ENCODE data around the gene SIKE1.

The SIKE1 gene

GRCh38 chr1:114753143-114753542 is 27.3 kb downstream of the SIKE1 start:
- no peak for TF ChIP-seq CTCF (IDR thresholded peaks at IDR 0.05; ENCODE audit: low read length, missing control alignments)
- DNase-seq (ENCODE audit: low read depth) = no peak
- H3K4me3 ChIP-seq (replicated peaks; ENCODE audit: low read depth, low read length) = no peak overlapping the region

GRCh38 chr1:114750780-114751179 is 29.7 kb downstream of the SIKE1 start:
- H3K4me3 ChIP-seq (replicated peaks; ENCODE audit: low read depth, low read length) = no peak overlapping the region
- TF ChIP-seq CTCF (IDR thresholded peaks at IDR 0.05; ENCODE audit: low read length, missing control alignments) = no peak
- no peak for DNase-seq (ENCODE audit: low read depth)

GRCh38 chr1:114749835-114750234 is 30.6 kb downstream of the SIKE1 start:
- no peak for DNase-seq (ENCODE audit: low read depth)
- H3K4me3 ChIP-seq (replicated peaks; ENCODE audit: low read depth, low read length) = no peak overlapping the region
- no peak for TF ChIP-seq CTCF (IDR thresholded peaks at IDR 0.05; ENCODE audit: low read length, missing control alignments)

- no peak for DNase-seq (ENCODE audit: low read depth)
- no peak for TF ChIP-seq CTCF (IDR thresholded peaks at IDR 0.05; ENCODE audit: low read length, missing control alignments)
- H3K4me3 ChIP-seq (replicated peaks; ENCODE audit: low read depth, low read length) = no peak overlapping the region
These were observed 33.9 kb downstream of the SIKE1 start for GRCh38 chr1:114746450-114747121.

- H3K4me3 ChIP-seq (replicated peaks; ENCODE audit: low read depth, low read length) = no peak overlapping the region
- no peak for TF ChIP-seq CTCF (IDR thresholded peaks at IDR 0.05; ENCODE audit: low read length, missing control alignments)
- DNase-seq (ENCODE audit: low read depth) = peak; percentile 30
These were observed 35.2 kb downstream of the SIKE1 start for GRCh38 chr1:114745291-114745690.

GRCh38 chr1:114741963-114742746 is 38.3 kb downstream of the SIKE1 start:
- no peak for TF ChIP-seq CTCF (IDR thresholded peaks at IDR 0.05; ENCODE audit: low read length, missing control alignments)
- no peak overlapping the region for H3K4me3 ChIP-seq (replicated peaks; ENCODE audit: low read depth, low read length)
- no peak for DNase-seq (ENCODE audit: low read depth)

Data from fibroblast of pulmonary artery (primary cell).